Pons (tissue), 1 donor: ENCODE measurements around the gene NAP1L5.

Experiments used
- DNase-seq: peaks from one replicate; pipeline ENCODE4 v3.0.0-alpha.2; 2016; ENCODE audit warnings: low spot score

Gene NAP1L5, protein sequence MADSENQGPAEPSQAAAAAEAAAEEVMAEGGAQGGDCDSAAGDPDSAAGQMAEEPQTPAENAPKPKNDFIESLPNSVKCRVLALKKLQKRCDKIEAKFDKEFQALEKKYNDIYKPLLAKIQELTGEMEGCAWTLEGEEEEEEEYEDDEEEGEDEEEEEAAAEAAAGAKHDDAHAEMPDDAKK

GRCh38 chr4:88697588-88698329, at the start of gene NAP1L5:
Gene NAP1L5 (minus strand): TSS chr4:88697829. CDS start chr4:88697754, 75 bp downstream.
- peak; percentile 35 for DNase-seq

GRCh38 chr4:88747351-88747750, 49.7 kb upstream of the NAP1L5 start:
- no peak for DNase-seq

DNA sequence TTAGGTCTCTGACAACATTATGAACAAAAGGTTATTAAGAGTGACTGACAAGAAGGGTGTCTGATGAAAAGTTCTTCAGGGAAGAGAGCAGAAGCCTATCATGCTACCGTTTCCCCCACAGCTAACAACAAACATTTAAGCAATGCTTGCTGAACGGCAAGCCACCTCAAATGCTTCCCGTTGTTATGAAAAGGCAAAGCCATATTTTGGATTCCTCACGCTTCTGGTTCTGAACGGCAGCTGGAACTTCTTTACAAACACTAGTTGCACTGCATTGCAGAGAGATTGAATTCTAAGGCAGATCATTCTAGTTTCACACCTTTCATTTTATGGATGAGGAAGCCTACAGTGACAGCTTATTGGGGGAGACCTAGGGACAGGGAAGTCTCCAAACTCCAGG, 48.6 kb upstream of the NAP1L5 start:
- DNase-seq = no peak

- no peak for DNase-seq
These were observed 48.0 kb upstream of the NAP1L5 start for GRCh38 chr4:88745581-88746163.

GRCh38 chr4:88745175-88745574, 47.5 kb upstream of the NAP1L5 start:
- DNase-seq = no peak

DNA sequence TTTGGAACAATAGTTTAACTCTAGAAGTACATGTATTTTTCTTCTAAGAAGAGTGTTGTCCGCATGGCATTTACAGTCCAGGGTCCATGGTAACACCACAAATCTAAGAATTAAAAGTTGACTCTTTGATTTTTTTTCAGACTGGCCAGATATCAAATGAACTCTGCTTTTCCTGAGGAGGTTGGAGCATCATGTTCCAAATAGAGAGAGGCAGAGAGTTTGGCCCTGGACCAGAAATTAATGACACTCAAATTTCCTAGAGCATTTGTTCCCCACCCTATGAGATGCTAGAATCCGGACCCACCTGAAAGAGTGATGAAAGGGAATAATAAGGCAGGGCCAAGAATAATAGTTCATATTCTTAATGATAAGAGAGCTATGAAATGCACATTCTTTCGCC, 47.0 kb upstream of the NAP1L5 start:
- DNase-seq = no peak

GRCh38 chr4:88743696-88744095, 46.1 kb upstream of the NAP1L5 start:
- DNase-seq = no peak

DNA sequence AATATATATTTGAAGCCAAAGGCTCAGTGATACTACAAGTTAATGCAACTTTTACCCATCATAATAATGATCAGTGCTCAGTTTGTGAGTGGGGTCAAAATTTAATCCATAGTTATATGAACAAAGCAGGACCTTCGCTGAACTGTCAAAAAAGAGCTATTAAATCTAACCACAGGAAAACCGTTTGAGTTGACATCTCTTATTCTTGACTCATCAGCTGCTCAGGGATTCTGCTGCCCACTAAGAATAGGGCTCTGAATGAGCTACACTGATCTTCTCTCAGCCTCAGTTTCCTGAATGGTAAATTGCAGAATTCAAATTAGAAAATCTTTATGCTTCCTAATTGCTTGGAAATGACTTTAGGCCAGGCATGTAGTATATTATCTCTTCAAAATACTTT, 44.9 kb upstream of the NAP1L5 start:
- no peak for DNase-seq

- DNase-seq = no peak
These were observed 40.6 kb upstream of the NAP1L5 start for GRCh38 chr4:88738180-88738579.

GRCh38 chr4:88737307-88737941, 39.8 kb upstream of the NAP1L5 start:
- DNase-seq = no peak

- no peak for DNase-seq
These were observed 38.6 kb upstream of the NAP1L5 start for GRCh38 chr4:88736264-88736663.

GRCh38 chr4:88735564-88735963, 37.9 kb upstream of the NAP1L5 start:
- DNase-seq = no peak

- DNase-seq = no peak
These were observed 36.8 kb upstream of the NAP1L5 start for GRCh38 chr4:88734403-88734949.

DNA sequence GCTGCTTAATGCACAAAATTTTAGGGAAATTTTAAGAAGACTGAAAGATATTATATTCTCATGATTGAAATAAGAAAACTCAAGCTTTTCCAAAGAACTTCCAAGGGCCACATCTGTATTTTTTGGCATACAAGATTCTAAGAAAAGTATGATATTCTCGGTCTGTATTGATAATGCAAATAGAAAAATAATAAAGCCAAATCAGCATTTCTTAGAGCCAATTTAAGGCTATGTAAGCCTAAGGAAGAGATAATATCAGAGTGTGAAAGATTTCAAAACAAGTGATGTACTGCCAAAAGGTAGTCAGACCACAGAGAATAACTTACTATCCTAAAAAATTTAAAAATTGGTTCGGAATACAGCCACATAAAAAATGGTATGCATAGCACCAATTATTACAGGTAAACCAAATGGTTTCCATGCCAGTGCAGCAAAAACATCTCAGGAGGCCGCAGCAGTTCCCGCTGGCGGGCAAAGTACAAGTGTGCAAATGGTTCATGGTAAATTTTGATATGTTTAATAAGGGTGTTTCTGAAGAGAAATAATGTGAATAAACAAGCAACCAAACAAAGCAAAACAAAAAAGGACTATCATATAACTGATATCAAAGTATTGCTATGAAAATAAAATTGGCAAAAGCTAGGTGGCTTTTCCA, 35.2 kb upstream of the NAP1L5 start:
- no peak for DNase-seq

DNA sequence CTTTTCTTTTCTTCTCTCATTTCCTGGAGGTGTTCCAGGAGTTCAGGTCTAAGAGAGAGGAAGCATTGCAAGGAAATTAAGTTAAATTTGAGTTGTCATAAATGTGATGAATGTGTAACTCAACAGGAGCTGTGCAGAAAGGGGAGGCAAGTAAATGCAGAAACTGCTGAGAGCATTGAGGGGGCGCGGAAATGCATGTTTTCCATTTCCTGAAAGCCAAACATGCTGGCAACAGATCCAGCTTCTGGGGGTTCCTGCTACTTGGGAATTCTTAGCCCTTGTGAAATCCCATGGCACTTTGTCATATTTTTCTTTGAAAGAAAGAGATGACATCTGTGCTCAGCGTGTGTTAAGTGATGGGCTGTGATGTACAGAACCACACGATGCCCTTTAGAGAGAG, 33.8 kb upstream of the NAP1L5 start:
- DNase-seq = no peak

GRCh38 chr4:88730811-88731210, 33.2 kb upstream of the NAP1L5 start:
- DNase-seq = no peak

- no peak for DNase-seq
These were observed 31.6 kb upstream of the NAP1L5 start for GRCh38 chr4:88729146-88729760.

GRCh38 chr4:88728146-88728545, 30.5 kb upstream of the NAP1L5 start:
- peak; percentile 57 for DNase-seq

DNA sequence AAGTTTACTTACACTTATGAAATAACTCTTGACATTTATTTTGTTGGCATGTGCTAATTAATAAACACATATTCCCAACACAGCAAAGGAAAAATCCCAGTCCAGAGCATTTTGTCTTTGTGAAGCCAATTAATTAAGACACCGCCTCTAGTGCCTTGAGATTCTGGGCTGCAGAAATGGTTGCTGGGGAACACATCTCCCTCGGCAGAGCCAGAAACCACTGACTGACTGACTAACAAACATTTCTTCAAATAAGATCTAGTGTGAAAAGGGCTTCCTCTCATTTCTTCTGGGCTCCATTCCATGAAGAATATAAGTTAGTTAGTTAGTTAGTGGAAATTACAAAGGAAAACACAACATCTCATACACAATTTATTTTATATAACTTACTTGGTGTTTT, 28.4 kb upstream of the NAP1L5 start:
- DNase-seq = peak; percentile 39

DNA sequence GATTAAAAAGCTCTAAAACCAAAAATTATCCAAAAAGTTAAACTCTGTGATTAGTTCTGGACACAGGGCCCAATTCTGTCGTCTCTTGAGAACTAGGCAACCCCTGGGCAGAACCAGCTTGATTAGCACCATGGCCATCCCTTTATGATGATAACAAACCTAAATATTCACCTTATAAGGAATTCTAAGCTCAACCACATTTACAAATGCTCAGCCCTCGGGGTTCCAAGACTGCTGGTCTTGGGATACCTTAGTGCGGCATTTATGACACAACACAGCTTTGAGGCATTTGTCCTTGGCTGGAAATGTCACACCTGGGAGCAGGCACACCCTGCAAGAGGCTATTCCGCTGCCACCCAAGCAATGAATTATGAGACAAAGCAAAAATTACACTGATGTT, 27.5 kb upstream of the NAP1L5 start:
- no peak for DNase-seq

DNA sequence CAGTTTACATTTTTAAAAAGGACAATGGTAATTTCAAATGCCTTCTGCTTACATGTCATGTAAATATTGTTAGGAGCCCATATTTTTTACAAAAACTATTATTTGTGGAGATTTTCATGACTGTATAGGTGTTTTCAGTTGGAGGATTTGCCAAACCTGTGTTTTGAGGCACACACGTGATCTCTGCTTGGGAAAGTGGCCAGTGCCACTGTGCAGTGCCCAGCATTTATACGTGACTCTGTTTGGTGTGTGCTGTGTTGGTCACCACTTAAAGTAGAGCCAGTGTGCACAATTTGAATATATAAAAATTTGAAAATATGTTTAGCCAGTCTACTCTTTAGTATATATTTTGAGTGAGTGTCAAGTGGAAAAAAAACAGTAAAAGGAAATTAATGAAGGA, 26.8 kb upstream of the NAP1L5 start:
- DNase-seq = no peak

DNA sequence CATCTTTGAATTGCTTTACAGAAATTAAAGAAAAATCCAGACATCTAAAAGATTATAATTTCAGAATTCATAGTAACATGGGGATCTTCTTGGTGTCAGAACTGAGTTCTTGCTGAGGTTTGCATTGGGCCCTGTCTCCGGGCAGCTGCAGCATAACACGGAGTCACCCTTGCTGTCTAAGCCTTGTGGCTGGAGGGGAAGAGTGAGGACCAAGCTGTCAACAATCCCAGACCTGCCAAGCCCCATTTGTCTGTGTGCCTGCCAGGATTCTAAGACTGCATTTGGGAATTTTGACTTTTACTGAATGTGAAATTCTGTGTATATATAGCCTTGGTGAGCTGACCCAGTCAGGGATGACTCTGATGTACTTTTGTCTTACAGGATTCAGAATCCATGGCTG, 25.2 kb upstream of the NAP1L5 start:
- DNase-seq = no peak
